Hepatocyte (in vitro differentiated cells): ENCODE results near the gene TEAD1.

Experiments used
- EZH2 ChIP-seq: fragments of 200-600 bp; sonication (generic); IDR thresholded peaks from 2 replicates; pipeline ENCODE4 v1.6.1; 2016; ENCODE audit warnings: antibody characterized with exemption, mild to moderate bottlenecking, borderline replicate concordance
- TF ChIP-seq, protein P1 (sequence below): fragments of 200-600 bp; sonication (generic); IDR thresholded peaks from 2 replicates; pipeline ENCODE4 v1.5.1; 2016; ENCODE audit warnings: antibody characterized with exemption, mild to moderate bottlenecking; ENCODE audit not compliant: poor library complexity

DNA sequence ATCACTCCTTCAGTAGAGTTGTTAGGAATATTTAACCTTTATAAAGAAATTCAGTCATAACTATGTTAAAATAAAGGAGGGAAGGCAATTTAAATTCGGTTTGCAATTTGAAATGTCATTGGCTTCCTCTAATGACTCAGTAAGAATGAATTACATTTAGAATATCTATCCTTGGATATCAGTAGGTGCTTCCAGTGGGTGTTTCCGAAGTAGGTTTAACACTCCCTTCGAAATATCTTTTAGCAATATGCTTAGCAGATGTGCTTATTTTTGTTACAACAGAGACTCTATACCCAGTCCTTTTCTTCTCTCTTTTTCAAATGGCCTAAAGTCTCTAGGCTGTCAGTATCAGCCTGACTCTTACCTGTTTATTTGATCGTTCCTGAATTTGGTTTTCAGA is 231.2 kb downstream of the TEAD1 start:
- TF ChIP-seq, protein P1, sequence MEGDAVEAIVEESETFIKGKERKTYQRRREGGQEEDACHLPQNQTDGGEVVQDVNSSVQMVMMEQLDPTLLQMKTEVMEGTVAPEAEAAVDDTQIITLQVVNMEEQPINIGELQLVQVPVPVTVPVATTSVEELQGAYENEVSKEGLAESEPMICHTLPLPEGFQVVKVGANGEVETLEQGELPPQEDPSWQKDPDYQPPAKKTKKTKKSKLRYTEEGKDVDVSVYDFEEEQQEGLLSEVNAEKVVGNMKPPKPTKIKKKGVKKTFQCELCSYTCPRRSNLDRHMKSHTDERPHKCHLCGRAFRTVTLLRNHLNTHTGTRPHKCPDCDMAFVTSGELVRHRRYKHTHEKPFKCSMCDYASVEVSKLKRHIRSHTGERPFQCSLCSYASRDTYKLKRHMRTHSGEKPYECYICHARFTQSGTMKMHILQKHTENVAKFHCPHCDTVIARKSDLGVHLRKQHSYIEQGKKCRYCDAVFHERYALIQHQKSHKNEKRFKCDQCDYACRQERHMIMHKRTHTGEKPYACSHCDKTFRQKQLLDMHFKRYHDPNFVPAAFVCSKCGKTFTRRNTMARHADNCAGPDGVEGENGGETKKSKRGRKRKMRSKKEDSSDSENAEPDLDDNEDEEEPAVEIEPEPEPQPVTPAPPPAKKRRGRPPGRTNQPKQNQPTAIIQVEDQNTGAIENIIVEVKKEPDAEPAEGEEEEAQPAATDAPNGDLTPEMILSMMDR = no peak
- TF ChIP-seq EZH2 = no peak
